ENCODE measurements around the gene ZYX.

Gene ZYX

DNA sequence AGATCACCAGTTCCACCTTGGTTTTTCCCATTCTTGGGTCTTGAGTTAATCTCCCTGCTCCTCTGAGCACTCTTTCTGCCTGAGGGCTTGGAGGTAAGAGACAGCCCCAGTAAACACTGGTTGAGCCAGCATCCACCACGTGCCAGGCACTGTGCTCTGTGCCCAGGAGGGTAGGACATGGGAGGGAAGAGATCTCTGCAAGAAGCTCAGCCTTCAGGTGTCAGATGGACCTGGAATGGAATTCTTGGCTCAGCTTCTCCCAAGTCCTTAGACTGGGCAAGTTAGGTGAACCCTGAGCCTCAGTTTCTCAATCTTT is 2.5 kb downstream of the ZYX start:
- Histone ChIP-seq H3K9ac (ENCODE audit: low read length) (no peak overlapping the region), H4K20me1 (ENCODE audit: low read depth, low read length) (no peaks in the 10 kb centered on the region), H3K27ac (ENCODE audit: low read depth, low read length) (no peak overlapping the region), H3K79me2 (ENCODE audit: insufficient read depth, low read length) (no peaks in the 10 kb centered on the region), H3K4me2 (ENCODE audit: low read depth, low read length, poor library complexity, severe bottlenecking) (no peak overlapping the region), H2AFZ (ENCODE audit: low read depth, low read length, severe bottlenecking) (no peak overlapping the region), H3K4me3 (ENCODE audit: insufficient read depth, low read length, poor library complexity, severe bottlenecking) (no peak overlapping the region), H3K36me3 (ENCODE audit: low read length) (no peaks in the 10 kb centered on the region), H3K9me3 (ENCODE audit: insufficient read depth, low read length) (no peaks in the 10 kb centered on the region), H3K27me3 (ENCODE audit: low read length) (no peaks in the 10 kb centered on the region), H3K9me2 (replicated peaks; ENCODE audit: insufficient read depth, low read length) (no peaks in the 10 kb centered on the region), H3F3A (ENCODE audit: insufficient read depth) (no peaks in the 10 kb centered on the region)
- TF ChIP-seq, protein P1, sequence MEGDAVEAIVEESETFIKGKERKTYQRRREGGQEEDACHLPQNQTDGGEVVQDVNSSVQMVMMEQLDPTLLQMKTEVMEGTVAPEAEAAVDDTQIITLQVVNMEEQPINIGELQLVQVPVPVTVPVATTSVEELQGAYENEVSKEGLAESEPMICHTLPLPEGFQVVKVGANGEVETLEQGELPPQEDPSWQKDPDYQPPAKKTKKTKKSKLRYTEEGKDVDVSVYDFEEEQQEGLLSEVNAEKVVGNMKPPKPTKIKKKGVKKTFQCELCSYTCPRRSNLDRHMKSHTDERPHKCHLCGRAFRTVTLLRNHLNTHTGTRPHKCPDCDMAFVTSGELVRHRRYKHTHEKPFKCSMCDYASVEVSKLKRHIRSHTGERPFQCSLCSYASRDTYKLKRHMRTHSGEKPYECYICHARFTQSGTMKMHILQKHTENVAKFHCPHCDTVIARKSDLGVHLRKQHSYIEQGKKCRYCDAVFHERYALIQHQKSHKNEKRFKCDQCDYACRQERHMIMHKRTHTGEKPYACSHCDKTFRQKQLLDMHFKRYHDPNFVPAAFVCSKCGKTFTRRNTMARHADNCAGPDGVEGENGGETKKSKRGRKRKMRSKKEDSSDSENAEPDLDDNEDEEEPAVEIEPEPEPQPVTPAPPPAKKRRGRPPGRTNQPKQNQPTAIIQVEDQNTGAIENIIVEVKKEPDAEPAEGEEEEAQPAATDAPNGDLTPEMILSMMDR (IDR thresholded peaks at IDR 0.05; ENCODE audit: insufficient read depth, low read length, poor library complexity, severe bottlenecking), result no peak
- no peak for TF ChIP-seq EZH2phosphoT487 (conservative IDR thresholded peaks at IDR 0.05; ENCODE audit: low read length)

DNA sequence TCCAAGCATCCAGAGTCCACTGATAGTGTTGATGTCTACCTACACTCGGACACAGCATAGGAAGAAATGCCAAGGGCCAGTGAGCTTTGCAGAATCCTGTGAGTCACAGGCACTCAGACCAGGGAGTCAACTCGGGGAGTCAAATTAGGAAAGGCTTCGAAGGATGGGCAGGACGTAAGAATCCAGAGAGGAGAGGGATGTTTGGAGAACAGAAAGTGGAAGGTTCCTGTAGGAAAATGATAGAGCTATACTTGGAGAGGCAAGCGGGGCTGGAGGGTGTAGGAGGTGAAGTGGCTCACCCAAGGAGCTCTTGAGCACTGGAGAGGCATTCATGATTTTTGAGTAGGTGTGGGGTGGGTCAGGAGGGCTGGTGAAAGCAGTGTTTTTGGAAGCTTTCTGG is 3.0 kb downstream of the ZYX start:
- Histone ChIP-seq H4K20me1 (ENCODE audit: low read depth, low read length) (no peaks in the 10 kb centered on the region), H3F3A (ENCODE audit: insufficient read depth) (no peaks in the 10 kb centered on the region), H3K36me3 (ENCODE audit: low read length) (no peaks in the 10 kb centered on the region), H3K4me2 (ENCODE audit: low read depth, low read length, poor library complexity, severe bottlenecking) (no peak overlapping the region), H3K27ac (ENCODE audit: low read depth, low read length) (no peak overlapping the region), H3K9me2 (replicated peaks; ENCODE audit: insufficient read depth, low read length) (no peaks in the 10 kb centered on the region), H3K9ac (ENCODE audit: low read length) (no peak overlapping the region), H3K27me3 (ENCODE audit: low read length) (no peaks in the 10 kb centered on the region), H3K9me3 (ENCODE audit: insufficient read depth, low read length) (no peaks in the 10 kb centered on the region), H2AFZ (ENCODE audit: low read depth, low read length, severe bottlenecking) (no peak overlapping the region), H3K4me3 (ENCODE audit: insufficient read depth, low read length, poor library complexity, severe bottlenecking) (no peak overlapping the region), H3K79me2 (ENCODE audit: insufficient read depth, low read length) (no peaks in the 10 kb centered on the region)
- TF ChIP-seq, protein P1 (IDR thresholded peaks at IDR 0.05; ENCODE audit: insufficient read depth, low read length, poor library complexity, severe bottlenecking), result no peak
- no peak for TF ChIP-seq EZH2phosphoT487 (conservative IDR thresholded peaks at IDR 0.05; ENCODE audit: low read length)

DNA sequence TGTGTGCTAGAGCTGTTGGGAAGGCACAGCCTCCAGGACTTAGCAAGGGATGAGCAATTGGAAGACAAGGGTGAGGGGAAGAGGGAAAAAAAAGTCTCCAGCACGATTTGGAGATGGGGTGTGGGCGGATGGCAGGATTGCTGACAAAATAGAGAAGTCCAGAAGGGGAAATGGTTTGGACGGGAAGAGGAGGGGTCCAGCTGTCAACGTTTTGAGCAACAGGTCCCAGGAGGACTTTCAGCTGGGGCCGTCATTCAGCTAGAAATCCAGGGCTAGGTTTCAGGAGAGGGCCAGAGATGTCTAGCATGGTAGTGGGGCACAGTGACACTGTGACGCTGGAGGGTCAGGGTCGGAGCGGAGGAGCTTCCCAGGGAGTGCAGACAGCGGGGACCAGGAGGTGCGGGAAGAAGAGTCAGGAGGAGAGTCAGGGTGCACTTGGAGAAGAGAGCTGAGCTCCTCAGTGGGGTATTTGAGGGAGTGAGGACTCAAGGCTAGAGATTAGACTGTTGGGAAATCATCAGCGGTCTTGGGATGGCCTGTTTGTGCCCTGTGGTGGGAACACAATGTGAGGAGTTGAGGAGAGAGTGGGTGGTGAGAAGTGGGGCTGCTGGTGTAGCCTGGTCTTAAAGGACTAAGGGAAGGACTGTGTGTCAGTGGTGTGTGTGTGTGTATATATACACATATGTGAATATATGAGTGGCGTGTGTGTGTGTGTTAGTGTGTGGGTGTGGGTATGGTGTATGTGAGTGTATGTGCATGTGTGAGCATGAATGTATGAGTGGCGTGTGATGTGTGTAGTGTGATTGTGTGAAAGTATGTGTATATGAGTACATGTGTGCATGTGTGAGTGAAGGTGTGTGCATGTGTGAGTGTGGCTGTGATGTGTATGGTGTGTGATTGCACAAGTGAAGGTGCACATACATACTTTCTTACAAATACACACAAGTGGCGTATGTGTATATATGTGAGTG is 3.8 kb downstream of the ZYX start:
- no peaks in the 10 kb centered on the region for H3K27me3 ChIP-seq (ENCODE audit: low read length)
- no peaks in the 10 kb centered on the region for H3K36me3 ChIP-seq (ENCODE audit: low read length)
- H3K9me2 ChIP-seq (replicated peaks; ENCODE audit: insufficient read depth, low read length), result no peaks in the 10 kb centered on the region
- no peak overlapping the region for H3K27ac ChIP-seq (ENCODE audit: low read depth, low read length)
- H3K4me2 ChIP-seq (ENCODE audit: low read depth, low read length, poor library complexity, severe bottlenecking), result no peak overlapping the region
- no peak overlapping the region for H3K4me3 ChIP-seq (ENCODE audit: insufficient read depth, low read length, poor library complexity, severe bottlenecking)
- no peak overlapping the region for H3K9ac ChIP-seq (ENCODE audit: low read length)
- no peaks in the 10 kb centered on the region for H3K9me3 ChIP-seq (ENCODE audit: insufficient read depth, low read length)
- no peaks in the 10 kb centered on the region for H3F3A ChIP-seq (ENCODE audit: insufficient read depth)
- no peaks in the 10 kb centered on the region for H3K79me2 ChIP-seq (ENCODE audit: insufficient read depth, low read length)
- TF ChIP-seq, protein P1 (IDR thresholded peaks at IDR 0.05; ENCODE audit: insufficient read depth, low read length, poor library complexity, severe bottlenecking), result no peak
- no peak for TF ChIP-seq EZH2phosphoT487 (conservative IDR thresholded peaks at IDR 0.05; ENCODE audit: low read length)
- no peak overlapping the region for H2AFZ ChIP-seq (ENCODE audit: low read depth, low read length, severe bottlenecking)
- H4K20me1 ChIP-seq (ENCODE audit: low read depth, low read length), result no peaks in the 10 kb centered on the region

All from SU-DHL-6 (cell line).